PC-9 (cell line): ENCODE data around the gene AIMP1.

Experiments
- CTCF ChIP-seq: fragments of 200-600 bp; sonication (generic); conservative IDR thresholded peaks from 2 replicates; pipeline ENCODE4 v1.6.1; 2017; ENCODE audit warnings: mixed run types, antibody characterized with exemption, mild to moderate bottlenecking, moderate library complexity
- EZH2 ChIP-seq: fragments of 200-600 bp; sonication (generic); IDR thresholded peaks from 2 replicates; pipeline ENCODE4 v1.8.0; 2017; ENCODE audit warnings: antibody characterized with exemption, low read depth

GRCh38 chr4:106355193-106355592, 38.8 kb downstream of the AIMP1 start:
- TF ChIP-seq CTCF (no peak), EZH2 (no peak)
